HG03342 (cell line): ENCODE results near the gene FANCC.

Experiments used
- ATAC-seq: cut with Tn5 transposase; IDR thresholded peaks from one replicate; pipeline ENCODE4 v1.9.1; 2021; ENCODE audit warnings: mild to moderate bottlenecking, moderate library complexity; ENCODE audit not compliant: unreplicated experiment

Gene FANCC, protein sequence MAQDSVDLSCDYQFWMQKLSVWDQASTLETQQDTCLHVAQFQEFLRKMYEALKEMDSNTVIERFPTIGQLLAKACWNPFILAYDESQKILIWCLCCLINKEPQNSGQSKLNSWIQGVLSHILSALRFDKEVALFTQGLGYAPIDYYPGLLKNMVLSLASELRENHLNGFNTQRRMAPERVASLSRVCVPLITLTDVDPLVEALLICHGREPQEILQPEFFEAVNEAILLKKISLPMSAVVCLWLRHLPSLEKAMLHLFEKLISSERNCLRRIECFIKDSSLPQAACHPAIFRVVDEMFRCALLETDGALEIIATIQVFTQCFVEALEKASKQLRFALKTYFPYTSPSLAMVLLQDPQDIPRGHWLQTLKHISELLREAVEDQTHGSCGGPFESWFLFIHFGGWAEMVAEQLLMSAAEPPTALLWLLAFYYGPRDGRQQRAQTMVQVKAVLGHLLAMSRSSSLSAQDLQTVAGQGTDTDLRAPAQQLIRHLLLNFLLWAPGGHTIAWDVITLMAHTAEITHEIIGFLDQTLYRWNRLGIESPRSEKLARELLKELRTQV

DNA sequence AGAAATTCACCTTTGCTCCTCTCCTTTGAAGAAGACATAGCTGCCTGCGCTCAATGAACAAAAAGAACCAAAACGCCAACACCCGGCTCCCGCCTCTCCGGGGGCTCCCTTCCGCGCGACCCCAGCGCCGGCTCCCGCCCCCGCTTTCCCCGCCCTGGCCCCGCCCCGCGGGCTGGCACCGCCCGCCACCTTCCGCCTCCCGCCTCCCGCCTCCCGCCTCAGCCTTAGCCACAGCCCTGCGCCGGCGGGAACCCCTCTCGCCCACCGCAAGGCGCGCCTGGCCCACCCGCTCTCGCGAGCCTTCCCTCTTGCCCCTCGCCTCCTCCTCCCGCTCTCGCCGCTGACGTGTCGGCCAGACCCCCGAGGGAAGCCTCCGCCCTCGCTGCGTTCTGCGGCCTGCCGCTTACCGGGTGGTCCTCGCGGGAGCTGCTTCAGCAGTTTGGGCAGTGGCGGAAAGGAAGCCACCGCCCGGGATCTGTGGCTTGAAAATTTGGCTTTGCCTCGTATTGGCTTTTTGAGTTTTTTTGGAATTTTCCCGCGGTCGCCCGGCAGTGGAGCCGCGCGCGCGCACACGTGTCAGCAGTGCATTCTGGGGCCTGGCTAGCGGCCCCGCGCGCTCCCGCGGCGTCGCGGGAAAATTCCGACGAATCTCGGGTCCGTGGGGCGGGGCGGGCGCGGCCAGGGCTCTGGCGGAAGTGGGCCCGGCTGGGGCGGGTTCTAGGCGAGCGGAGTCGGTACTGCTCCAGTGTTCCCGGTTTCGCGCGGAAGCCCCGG, at the start of gene FANCC:
Gene FANCC (minus strand): TSS at position 591 of the 774 bp plus-strand sequence. CDS start 68,418 bp downstream, outside the sequence.
- peak; percentile 69 for ATAC-seq

DNA sequence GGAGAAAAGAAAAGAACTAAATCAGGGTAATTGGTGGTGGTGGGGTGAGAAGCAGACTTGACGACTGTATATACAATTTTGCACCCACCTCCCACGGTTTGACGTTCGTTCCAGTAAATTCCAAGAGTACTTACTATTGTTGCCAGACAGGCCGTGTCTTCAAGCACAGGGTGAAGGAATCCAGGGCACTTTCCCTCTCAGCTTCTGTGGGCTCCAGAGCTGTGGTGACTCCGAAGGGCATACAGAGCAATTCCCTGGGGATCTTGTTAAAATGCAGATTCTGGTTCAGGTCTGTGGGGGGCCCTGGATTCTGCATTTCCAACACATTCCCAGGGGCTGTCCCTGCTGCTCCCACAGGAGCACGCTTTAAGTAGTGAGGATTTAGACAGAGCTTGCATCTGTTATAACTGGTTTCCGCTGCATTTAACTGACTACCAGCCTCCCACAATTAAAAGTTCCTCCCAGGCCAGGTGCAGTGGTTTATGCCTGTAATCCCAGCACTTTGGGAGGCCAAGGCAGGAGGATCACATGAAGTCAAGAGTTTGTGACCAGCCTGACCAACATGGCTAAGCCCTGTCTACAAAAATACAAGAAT, 49.3 kb upstream of the FANCC start:
- no peak for ATAC-seq

- no peak for ATAC-seq
Observed at GRCh38 chr9:95365766-95366165, 48.3 kb upstream of the FANCC start.

DNA sequence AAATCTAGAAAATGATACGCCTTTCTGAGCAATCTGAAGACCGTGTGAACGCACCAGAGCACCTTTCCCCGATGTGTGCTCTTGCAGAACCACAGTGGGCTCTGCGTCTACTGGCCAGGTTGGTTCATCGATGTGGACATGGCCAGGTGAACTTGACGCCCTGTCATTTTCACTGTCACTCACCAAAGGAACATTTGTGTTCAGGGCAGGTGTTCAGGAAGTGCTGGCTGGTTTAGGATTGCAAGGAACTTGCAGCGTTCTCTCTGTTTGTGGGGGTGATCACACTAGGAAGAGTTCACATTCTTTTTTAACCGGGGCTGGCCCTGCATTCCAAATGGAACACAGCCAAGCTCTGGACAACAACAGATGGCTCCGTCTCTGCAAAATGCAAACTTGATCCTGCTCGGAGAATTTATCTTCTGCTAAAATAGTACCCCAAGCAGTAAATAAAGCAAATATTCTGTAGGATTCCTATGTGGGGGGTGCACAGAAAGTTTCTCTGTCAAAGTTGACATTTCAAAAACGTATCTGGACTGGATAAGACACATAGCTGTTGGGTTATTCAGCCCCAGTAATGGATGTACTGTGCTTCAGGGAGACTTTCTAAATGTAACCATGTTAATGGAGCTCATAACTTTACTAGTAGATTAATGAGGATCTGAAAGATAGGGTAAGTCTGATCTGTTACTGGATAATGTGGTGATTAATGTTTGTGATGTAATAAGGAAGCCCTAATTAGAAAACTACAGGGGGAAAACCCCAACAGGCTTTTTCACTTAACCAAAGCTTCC, 45.7 kb upstream of the FANCC start:
- ATAC-seq, result no peak

DNA sequence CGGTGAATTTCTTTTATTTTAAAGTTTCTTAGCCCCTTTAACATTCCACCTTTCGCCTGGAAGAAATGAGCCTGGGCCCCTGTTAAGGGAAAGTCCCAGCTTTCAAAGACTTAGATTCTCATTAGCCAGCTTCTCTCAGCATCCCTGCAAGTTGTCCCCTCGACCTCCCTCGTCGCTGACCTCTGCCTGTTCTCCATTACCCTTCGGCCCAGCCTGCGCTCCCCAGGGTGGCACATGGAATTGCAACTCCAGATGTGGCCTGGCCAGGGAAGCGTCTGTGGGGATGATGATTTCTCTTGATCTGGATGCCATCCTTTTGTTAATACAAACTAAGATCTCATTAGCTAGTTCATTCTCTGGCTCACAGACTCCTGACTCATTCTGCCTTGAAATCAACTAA, 43.4 kb upstream of the FANCC start:
- no peak for ATAC-seq

GRCh38 chr9:95357316-95357715, 39.8 kb upstream of the FANCC start:
- no peak for ATAC-seq

GRCh38 chr9:95355500-95355899, 38.0 kb upstream of the FANCC start:
- no peak for ATAC-seq

DNA sequence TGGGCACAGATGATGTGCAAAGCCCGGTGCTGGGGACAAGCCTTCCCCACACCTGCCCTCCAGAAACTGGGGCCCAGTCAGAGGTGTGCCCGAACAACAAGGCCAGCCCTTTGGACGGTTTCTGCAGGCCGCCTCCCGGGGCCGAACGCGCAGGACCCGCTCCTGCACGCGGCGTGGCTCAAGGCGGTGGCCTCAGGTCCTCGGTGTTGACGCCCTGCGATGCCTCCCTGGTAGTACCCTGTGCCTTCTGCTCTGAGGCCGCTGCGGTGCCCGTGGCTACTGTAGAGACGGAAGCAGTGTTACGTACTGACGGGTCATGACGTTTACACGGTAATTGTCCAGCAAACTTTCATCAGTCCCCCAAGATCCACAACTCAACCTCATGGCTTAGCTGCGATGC, 33.5 kb upstream of the FANCC start:
- ATAC-seq, result no peak

DNA sequence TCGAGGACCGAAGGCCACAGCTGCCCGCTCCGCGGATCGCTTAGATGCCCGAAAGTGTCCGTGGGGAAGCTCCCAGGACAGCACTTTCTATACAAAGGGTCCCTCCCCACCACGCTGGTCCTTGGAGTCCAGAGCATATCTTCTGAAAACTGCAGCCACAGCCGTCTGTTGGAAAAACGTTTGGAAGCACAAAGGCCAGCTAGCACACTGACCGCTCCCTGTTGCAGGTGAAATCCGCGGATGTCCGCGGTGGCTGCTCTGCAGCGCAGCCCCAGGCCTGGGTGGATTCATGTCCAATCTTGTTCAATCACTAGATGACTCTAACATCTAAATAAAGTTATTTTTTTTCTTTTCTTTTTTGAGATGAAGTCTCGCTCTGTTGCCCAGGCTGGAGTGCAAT, 32.8 kb upstream of the FANCC start:
- no peak for ATAC-seq

DNA sequence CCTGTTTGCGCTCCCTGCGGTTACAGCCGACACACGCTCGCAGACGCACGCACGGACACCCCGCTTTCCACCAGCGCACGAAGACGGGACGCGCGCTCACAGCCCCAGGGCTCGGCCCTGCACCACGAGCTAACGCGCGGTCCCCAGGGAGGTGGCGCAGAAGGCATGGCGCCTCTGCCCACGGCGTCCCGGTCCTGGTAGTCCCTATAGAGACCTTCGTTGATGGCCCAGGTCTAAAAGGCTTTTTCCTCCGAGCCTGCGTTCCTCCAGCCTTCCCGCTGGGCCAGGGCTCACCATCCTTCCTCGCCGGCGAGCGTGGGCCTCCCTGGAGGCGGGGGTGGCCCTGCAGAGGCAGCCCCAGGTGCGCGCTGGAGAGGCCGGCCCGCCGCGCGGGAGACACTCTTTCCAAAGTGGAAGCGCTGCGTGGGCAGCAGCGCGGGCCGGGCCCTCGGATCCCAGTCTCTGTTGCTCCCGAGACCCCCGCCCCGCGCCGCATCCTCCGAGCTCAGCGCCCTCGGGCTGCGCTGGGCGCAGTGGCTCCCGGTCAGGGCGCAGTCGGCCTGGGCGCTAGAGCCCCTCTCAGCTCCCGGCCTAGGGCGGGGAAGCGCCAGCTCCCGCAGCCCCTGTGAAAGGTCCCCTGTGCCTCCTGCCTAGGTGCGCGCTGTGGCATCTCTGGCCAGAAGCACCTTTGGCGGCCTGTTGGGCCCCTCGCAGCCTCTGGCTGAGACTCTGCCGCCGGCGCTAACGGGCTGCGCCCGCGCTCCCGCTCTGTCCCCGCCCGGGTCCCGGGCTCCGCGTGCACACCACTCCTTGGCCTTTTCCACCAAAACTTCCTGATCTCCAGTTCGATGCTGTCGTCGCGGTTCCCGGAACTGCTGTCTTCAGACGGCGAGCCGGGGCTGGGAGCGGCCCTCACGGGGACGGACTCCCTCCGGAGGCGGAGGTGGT, 31.9 kb upstream of the FANCC start:
- ATAC-seq, result no peak

DNA sequence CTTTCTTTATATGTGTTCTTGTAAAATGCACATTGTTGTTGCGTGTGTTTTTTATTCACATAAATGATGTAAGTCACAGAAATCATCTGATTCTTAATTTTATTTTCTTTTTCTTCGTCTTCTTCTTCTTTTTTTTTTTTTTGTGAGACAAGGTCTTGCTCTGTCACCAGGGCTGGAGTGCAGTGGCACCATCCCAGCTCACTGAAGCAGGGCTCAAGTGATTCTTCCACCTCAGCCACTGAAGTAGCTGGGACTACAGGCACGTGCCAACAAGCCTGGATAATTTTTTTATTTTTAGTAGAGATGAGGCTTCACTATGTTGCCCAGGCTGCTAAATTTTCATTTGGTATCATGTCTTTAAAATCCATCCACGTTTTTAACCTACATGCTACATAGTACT, 28.5 kb upstream of the FANCC start:
- ATAC-seq, result no peak

DNA sequence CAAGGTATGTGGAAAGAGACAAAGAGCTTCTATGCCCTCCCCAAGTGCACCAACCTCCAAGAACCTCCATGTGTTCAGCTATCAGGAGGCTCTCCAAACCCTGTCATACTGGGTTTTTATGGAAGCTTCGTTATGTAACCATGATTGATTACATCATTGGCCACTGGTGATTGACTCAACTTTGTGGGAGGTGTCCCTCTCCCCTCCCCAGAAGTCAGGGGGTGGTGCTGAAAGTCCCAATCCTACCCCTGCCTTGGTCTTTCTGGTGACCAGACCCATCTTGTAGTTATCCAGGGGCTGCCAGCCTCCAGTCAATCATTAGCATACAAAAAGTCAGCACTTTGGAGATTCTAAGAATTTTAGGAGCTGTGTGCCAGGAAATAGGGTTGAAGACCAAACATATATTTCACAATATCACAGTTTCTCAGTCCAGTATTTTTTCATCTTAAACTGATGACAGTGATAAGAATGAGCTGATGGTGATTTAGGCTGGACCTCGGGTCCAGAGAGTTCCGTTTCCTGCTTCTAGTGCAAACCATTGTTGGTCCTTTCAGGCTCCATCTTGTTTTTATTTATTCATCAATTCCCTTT, 27.3 kb upstream of the FANCC start:
- ATAC-seq, result no peak

DNA sequence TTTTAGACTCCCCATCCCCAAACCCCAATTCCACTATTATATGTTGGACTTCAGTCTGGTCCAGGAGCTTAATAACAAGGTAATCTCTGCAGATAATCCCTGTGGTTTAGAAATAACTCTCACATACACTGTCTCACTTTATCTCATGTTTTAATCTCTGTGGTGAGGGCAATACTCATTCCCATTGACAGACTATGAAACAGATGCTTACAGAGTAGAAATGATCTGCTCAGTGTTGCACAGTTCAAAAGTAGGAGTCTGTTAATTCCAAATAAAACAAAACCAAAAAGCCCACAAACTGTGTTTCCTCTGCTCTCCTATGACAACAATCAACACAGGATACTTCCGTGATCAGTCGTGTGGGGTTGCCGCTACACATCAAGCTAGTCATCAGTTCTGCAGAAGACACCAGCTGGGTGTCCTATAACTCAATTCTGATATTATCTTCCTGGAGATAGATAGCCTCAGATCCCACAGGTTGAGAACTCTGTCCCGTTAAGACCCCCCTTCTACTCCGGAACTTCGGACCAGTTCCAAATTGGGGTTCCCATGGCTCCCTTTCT, 26.3 kb upstream of the FANCC start:
- ATAC-seq, result no peak

DNA sequence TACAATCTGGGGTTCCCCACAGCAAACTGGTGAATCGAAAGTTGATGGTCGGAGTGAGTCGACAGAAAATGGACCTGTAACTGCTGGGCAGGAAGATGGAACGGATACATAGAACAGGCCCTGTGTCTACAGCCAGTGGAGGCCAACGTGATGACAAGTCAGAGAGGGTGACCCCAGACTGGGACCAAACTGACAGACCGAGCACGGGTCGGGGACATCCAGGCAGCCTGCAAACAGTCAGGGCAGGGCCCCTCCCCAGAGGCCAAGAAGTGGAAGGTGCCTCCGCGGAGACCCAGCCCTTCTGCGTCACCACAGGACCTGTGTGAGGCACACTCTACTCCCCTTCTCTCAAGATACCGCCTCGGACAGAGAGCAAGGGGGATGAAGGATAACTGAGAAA, 25.1 kb upstream of the FANCC start:
- no peak for ATAC-seq

- ATAC-seq, result no peak
Observed at GRCh38 chr9:95341293-95341962, 23.9 kb upstream of the FANCC start.

GRCh38 chr9:95338243-95338642, 20.7 kb upstream of the FANCC start:
- no peak for ATAC-seq

GRCh38 chr9:95336281-95336680, 18.8 kb upstream of the FANCC start:
- ATAC-seq, result no peak

DNA sequence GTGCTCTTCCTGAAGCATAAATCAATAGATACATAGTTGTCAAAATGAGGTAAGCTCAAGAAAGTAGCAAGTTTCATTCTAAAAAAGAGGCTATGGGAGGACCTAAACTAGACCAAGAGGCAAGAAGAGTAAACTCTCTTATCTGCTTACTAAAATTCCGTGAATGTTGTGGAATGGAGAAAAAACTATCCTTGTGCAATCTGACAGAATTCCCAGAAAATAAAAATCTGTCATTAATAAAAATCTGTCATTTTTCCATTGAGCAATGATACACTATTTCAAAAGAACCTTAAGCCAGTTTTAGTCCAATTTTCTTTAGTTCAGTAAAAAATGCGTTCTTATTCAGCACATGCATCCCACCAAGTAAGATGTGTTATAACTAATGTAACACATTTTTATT, 15.9 kb upstream of the FANCC start:
- no peak for ATAC-seq
